ENCODE results near the gene TMEM40. TPM values are rescaled to one million over a fixed set of nuclear protein-coding genes. Genes with fewer than 3 reads are reported as not detected.
A peak's percentile ranks its signal among the peaks of the same experiment; 100 is the strongest.
"Not testable (repeated sequence)": the region's sequence is repeated elsewhere in the genome, so short reads cannot be mapped to it uniquely, and the experiment has no call there.

Gene TMEM40
- total RNA-seq (2014; rRNA removed; shearing (Covaris generic)): not detected in 2 replicates

DNA sequence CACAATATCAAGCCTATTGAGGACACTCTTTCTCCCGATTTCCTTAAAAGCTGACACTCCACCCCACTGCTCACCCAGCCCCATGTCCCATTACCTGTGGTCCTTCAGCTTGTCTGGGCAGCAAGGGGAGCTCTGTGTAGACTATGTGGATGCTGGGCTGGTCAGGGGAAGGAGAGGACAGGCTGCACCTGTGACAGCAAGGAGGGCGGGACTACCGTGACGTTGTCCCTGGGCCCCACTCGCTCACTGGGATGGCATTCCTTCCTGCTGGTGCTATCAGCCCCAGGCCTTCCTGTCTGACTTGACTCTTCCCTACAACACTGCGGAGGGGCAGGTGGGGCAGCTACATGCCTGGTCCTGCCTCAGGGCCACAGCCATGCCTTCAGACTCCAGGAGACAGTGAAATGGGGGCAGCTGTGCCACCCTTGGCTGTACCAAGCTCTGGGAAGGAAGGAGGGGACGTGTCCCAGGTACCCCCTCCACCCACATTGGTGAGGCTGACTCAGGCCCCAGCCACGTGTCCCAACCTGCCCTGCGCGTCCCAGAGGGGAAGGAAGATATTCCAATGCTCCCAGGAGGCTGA lies at the start of gene TMEM40:
Gene TMEM40, minus strand, starts transcription at position 163 of the 583 bp plus-strand sequence. CDS start 9,427 bp downstream, outside the sequence.
- peak; percentile 36 for DNase-seq (ENCODE audit: low read depth)

GRCh38 chr3:12808587-12808986 lies 49.5 kb upstream of the TMEM40 start:
- DNase-seq (ENCODE audit: low read depth): no peak

DNA sequence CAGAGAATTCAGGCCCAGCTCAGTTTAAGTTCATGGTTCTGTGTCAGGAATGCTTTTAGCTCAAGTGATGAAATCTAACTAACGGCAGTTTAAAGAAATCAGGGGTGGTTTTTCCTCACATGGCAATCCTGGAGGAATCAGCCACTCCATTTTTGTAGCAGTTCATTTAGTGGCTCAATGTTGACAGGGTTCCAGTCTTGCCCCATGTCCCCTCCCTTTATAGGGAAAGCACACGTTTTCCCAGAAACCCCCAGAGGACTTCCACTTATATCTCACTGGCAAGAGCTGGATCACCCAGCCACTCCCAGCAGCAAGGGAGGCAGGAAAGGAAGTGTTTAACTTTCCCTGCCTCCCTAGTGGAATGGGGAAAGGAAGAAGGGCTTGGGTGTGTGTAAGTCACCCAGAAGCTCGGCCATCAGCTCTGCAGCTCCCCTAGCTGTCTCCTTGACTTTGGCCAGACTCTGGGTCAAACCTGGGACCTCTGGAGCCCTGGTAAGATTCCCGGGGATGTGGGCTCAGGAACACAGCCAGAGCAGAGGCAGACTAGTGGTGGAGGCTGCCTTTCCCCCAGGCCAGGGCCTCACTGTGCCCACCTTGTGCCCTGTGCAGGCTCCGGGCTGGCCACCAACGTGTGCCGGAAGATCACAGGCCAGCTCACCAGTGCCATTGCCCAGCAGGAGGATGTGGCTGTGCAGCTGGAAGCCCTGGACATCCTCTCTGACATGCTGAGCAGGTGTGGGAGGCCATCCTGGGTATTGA lies 48.7 kb upstream of the TMEM40 start:
- DNase-seq (ENCODE audit: low read depth): no peak

DNA sequence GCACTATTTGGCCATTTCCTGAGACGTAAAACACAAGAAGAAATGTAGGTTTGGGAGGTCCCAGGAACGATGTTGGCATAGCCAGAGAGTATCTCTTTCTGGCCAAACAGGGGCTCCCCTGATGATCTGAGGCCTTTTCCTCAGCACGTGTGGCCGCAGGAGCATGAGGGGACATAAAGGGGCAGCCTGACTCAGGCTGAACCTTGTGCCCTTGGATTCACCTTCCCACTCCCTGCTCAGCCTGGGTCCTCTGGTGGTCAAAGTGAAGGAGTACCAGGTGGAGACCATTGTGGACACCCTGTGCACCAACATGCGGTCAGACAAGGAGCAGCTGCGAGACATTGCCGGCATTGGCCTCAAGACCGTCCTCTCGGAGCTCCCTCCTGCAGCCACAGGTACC lies 48.0 kb upstream of the TMEM40 start:
- DNase-seq (ENCODE audit: low read depth): no peak

DNA sequence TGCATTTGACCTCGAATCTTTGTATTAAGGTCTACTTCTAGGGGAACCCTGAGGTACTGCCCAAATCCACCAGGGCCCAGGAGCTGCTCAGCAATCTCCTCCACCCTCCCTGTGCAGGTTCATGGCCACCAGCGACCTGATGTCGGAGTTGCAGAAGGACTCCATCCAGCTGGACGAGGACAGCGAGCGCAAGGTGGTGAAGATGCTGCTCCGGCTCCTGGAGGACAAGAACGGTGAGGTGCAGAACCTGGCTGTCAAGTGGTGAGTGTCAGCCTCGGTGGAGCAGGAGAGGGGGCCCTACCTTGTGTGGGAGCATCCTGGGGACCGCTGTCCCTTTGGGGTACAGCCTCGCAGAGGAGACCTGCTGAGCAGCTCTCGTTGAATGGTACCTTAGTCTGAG lies 44.3 kb upstream of the TMEM40 start:
- DNase-seq (ENCODE audit: low read depth): no peak

- no peak for DNase-seq (ENCODE audit: low read depth)
These were observed 40.7 kb upstream of the TMEM40 start for GRCh38 chr3:12799525-12800440.

DNA sequence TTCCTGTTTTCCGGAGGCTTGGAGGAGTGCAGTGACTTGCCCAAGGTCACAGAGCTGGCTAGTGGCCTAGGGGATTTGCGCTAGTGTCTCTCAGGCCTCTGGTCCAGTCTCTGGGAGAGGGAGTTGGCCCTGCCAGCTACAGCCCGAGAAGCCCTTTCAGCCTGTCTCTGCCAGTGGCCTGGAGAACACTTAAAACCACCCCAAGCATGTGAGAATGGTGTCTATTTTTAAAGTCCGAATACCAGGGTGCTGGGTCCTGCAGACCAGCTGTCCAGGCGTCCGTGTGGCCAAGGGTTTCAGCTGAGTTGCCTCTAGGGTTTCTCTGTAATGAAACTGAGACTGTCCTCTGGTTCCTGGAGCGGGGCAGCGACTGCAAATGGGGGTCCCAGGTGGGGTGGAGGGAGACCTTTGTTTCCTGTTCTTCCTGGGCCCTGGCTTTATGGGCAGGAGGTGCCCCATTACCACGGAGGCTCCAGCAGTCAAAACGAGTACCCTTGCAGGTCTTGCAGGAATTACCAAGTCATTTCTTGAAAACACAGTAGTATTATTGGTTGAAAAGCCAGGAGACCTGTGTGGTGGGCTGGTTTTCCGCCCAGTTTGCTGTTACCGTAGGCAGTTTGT lies 39.6 kb upstream of the TMEM40 start:
- DNase-seq (ENCODE audit: low read depth): no peak

DNA sequence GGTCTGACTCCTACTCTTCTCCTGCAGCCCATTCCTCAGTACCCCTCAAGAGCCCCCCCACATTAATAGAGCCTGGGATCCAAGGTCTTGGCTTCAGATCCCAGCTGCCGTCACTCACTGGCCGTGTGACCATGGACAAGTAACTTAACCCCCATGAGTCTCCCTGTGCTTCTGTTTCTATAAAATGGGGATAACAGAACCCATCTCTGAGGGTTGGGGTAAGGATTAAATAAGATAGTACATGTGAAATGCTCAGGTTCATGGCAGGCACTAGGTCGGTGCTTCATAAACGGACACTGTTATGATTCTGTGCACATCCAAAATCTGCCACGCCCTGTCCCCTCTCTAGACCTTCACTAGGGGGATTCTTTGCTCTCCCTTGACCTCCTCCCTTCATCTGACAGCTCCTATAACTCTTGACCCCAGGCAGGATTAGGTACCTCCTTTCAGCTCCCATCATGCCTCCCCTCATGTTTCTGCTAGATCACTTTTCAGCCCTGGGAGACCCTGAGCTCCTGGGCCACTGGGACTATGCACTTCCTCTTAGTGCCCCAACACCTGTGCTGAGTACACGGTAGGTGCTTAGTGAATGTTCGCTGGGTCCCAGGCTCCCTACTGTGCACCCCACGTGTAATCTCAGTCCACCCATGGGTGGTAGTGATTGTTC lies 39.0 kb upstream of the TMEM40 start:
- no peak for DNase-seq (ENCODE audit: low read depth)

GRCh38 chr3:12797124-12797891 lies 38.2 kb upstream of the TMEM40 start:
- DNase-seq (ENCODE audit: low read depth): no peak

DNA sequence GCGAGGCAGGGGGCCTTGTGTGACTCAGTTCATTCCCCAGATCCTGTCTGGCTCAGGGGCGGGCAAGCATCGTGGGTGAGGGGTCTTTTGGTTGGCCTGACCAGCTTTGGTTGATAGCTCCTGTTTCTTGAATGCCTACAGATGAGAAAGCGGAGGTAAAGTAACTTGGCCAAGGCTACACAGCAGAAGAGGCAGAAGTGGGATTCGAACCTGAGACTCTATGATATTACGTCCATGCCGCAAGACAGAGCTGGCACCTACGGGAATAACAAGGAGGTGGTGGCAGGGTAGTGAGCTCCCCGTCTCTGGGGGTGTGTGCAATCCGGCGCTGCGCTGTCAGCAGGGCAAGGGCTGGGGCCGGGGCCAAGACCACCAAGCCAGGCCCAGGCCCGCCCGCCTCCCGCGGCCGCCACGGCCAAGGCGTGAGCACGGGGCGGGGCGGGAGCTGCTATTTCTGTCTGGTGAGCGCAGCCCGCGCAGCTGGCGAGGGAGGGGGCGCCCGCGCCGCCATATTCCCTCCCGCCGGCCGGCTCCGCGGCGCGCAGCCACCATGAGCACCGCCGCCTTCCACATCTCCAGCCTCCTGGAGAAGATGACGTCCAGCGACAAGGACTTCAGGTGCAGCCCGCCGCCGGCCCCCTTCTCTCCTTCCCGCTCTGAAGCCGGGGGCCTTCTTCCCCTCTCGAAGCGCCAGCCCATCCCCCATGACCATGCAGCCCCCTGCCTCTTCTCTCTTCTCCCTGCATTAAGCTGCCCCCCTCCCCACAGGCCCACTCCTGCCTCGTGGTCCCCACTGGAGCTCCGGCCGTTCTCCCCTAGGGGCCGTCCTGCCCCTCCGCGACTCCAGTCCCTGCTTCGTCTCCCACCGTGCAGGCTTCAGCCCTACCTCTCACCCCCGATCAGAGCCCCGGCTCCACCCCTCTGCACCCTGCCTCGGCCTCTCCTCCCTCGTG lies 37.4 kb upstream of the TMEM40 start, which contains the start of gene CAND2:
Gene CAND2, plus strand, starts transcription at position 510 of the 953 bp plus-strand sequence. Its CDS starts 41 bp downstream, at position 551.
- peak; percentile 49 for DNase-seq (ENCODE audit: low read depth)

GRCh38 chr3:12793701-12794100 lies 34.6 kb upstream of the TMEM40 start:
- DNase-seq (ENCODE audit: low read depth): no peak

- no peak for DNase-seq (ENCODE audit: low read depth)
These were observed 32.4 kb upstream of the TMEM40 start for GRCh38 chr3:12791430-12791829.

DNA sequence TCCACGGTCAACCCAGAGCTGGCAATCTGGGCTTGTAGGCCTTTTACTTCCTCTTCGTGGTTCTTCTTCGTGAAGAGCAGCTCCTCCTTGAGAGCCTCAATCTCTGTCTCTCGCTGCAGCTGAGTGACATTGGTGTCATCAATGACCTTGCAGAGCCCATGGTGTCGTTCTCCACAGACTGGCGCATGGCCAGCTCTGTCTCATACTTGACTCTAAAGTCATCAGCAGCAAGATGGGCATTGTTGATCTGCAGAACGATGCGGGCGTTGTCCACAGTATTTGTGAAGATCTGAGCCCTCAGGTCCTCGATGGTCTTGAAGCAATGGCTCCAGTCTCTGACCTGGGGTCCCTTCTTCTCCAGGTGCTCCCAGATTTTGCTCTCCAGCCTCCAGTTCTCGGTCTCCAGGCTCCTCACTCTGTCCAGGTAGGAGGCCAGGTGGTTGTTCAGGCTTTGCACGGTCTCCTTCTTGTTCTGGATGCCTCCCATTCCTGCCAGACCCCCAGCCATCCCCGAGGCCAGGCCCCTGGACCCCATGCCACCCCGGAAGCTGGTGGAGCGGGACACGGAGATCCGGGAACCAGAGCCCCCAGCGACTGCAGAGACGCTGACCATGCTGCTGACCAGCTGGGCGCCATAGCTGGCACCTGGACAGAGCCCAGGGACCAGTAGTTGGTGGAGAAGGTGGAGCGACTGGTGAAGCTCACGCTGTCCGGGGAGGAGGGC lies 29.1 kb upstream of the TMEM40 start:
- DNase-seq (ENCODE audit: low read depth): not testable (repeated sequence)

- peak; percentile 37 for DNase-seq (ENCODE audit: low read depth)
These were observed 28.3 kb upstream of the TMEM40 start for GRCh38 chr3:12787346-12787745.

- DNase-seq (ENCODE audit: low read depth): no peak
These were observed 26.0 kb upstream of the TMEM40 start for GRCh38 chr3:12785096-12785495.

DNA sequence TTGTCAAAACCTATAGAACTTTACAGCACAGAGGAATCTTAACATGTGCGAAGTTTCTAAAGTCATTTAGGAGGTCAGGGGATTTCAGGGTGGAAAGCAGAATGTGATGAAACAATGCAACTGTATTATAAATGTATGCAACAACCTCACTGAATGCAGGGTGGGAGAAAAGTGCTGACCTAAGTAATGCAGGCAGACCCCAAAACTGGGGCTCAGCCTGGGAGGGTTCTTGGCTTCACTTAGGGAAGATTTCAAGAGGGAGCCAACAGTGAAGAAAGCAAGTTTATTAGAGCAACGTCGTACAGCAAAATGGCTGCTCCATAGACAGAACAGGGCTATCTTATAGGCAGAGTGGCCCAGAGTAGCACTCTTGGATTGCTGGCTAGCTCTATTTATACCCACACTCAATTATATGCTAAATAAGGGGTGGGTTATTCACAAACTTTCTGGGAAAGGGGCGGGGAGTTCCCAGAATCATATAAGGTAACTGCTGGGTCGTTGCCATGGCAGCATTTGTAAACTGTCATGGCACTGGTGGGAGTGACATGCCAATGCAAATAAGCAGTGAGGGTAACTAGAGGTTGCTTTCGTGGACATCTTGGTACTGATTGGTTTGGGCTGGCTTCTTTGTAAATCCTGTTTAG lies 23.2 kb upstream of the TMEM40 start:
- peak; percentile 19 for DNase-seq (ENCODE audit: low read depth)

DNA sequence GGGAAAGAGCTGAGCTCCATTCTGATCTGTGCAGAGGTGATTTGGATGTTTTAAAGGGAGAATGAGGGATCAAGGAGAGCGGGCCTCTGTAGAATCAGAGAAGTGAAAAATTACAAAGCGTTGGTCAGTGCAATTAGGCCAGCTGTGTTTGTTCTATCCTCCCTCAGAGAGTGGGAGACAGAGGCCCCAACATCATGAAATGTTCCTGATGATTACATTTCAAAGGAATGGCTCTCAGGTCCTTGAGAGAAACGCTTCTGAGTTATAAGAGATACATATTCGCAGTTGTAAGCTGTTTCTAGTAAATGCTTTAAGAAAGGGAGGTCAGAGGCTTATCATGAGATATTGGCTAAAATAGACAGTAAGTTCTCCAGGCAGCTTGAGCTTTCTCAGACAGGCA lies 21.7 kb upstream of the TMEM40 start:
- DNase-seq (ENCODE audit: low read depth): no peak

DNA sequence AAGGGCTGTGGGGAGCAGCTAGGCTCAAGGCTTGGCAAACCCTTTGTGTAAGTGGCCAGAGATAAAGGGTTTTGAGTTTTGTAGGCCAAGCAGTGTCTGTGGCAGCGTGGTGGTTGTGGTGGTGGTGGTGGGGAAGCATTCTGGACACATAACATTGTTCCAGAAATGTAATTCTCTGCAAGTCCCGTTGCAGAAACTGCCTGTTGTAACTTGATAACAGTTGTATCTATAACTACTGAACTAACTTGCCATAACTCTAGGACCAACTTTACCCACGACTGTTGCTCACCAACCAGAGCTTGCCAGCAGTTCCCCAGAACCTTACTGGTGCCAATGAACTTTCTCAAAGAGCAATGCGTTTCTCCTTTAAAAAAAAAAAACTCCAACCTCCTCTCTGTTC lies 18.1 kb upstream of the TMEM40 start:
- no peak for DNase-seq (ENCODE audit: low read depth)
